Activated naive CD4-positive, alpha-beta T cell treated with anti-CD3 and anti-CD28 coated beads for 36 hours (primary cell): ENCODE results near the gene R3HDM4. TPM values are rescaled to one million over a fixed set of nuclear protein-coding genes. Genes with fewer than 3 reads are reported as not detected.
"Not testable (repeated sequence)": the region's sequence is repeated elsewhere in the genome, so short reads cannot be mapped to it uniquely, and the experiment has no call there.

Experiments
- CTCF ChIA-PET: fragments of 350-600 bp; sonication (Branson Sonifier 250); formaldehyde crosslinking; loops from one replicate; lab custom pipeline; 2021; ENCODE audit warnings: antibody characterized with exemption; lab: Charles Lee
- DNase-seq: peaks from one replicate; pipeline ENCODE4 v3.0.0-alpha.2; 2020
- H3K27ac Mint-ChIP-seq: one replicate; pipeline ENCODE4 v1.8.0; 2021; ENCODE audit warnings: mild to moderate bottlenecking, mixed read lengths
- H3K27me3 Mint-ChIP-seq: one replicate; pipeline ENCODE4 v1.8.0; 2021; ENCODE audit warnings: low read depth, mixed read lengths
- H3K36me3 Mint-ChIP-seq: one replicate; pipeline ENCODE4 v1.8.0; 2021; ENCODE audit warnings: low read depth, mixed read lengths
- H3K4me1 Mint-ChIP-seq: one replicate; pipeline ENCODE4 v1.8.0; 2021; ENCODE audit warnings: low read depth, mixed read lengths
- H3K4me3 Mint-ChIP-seq: one replicate; pipeline ENCODE4 v1.8.0; 2021; ENCODE audit warnings: mild to moderate bottlenecking, moderate library complexity, mixed read lengths
- H3K9me3 Mint-ChIP-seq: one replicate; pipeline ENCODE4 v1.8.0; 2021; ENCODE audit warnings: mixed read lengths
- intact Hi-C: fragments of 100-400 bp; cut with micrococcal nuclease; formaldehyde crosslinking; loops from one replicate; pipeline ENCODE4 v1.15.1; 2023
- total RNA-seq, 2 experiments: library from RNA; stranded (reverse); gene quantifications; one replicate each; pipeline ENCODE4 v1.2.3, GENCODE V29; 2021

Gene R3HDM4
- total RNA-seq, 2 experiments from 2014 or later, result 111 to 120 TPM

DNA sequence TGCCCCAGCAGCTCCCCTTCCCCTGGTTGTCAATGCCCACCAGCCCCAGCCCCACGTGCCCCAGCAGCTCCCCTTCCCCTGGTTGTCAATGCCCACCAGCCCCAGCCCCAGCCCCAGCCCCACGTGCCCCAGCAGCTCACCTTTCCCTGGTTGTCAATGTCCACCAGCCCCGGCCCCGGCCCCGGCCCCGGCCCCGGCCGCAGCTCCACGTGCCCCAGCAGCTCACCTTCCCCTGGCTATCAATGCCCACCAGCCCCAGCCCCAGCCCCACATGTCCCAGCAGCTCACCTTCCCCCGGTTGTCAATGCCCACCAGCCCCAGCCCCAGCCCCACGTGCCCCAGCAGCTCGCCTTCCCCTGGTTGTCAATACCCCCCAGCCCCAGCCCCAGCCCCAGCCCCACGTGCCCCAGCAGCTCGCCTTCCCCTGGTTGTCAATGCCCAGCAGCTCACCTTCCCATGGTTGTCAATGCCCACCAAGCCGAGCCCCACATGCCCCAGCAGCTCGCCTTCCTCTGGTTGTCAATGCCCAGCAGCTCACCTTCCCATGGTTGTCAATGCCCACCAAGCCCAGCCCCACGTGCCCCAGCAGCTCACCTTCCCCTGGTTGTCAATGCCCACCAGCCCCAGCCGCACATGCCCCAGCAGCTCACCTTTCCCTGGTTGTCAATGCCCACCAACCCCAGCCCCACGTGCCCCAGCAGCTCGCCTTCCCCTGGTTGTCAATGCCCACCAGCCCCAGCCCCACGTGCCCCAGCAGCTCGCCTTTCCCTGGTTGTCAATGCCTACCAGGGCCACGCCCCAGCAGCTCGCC is 34.1 kb downstream of the R3HDM4 start:
- CTCF ChIA-PET, result interaction anchor here (1.2 kb wide), 1 partner anchor 109 kb away, joined by 3 read pairs; no protein-coding TSS in a partner anchor
- H3K9me3 Mint-ChIP-seq, H3K4me3 Mint-ChIP-seq, H3K4me1 Mint-ChIP-seq, H3K27ac Mint-ChIP-seq, intact Hi-C loops, H3K27me3 Mint-ChIP-seq, DNase-seq: not testable (repeated sequence)
- peaks cover 10% of the 10 kb centered on the region for H3K36me3 Mint-ChIP-seq

DNA sequence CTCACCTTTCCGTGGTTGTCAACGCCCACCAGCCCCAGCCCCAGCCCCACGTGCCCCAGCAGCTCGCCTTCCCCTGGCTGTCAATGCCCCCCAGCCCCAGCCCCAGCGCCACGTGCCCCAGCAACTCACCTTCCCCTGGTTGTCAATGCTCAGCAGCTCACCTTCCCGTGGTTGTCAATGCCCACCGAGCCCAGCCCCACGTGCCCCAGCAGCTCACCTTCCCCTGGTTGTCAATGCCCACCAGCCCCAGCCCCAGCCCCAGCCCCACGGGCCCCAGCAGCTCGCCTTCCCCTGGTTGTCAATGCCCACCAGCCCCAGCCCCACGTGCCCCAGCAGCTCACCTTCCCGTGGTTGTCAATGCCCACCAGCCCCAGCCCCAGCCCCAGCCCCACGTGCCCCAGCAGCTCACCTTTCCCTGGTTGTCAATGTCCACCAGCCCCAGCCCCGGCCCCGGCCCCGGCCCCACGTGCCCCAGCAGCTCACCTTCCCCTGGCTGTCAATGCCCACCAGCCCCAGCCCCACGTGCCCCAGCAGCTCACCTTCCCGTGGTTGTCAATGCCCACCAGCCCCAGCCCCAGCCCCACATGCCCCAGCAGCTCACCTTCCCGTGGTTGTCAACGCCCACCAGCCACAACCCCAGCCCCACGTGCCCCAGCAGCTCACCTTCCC is 34.9 kb downstream of the R3HDM4 start:
- H3K9me3 Mint-ChIP-seq, H3K27me3 Mint-ChIP-seq, H3K36me3 Mint-ChIP-seq, CTCF ChIA-PET, intact Hi-C loops, H3K27ac Mint-ChIP-seq, H3K4me1 Mint-ChIP-seq, DNase-seq, H3K4me3 Mint-ChIP-seq: not testable (repeated sequence)

DNA sequence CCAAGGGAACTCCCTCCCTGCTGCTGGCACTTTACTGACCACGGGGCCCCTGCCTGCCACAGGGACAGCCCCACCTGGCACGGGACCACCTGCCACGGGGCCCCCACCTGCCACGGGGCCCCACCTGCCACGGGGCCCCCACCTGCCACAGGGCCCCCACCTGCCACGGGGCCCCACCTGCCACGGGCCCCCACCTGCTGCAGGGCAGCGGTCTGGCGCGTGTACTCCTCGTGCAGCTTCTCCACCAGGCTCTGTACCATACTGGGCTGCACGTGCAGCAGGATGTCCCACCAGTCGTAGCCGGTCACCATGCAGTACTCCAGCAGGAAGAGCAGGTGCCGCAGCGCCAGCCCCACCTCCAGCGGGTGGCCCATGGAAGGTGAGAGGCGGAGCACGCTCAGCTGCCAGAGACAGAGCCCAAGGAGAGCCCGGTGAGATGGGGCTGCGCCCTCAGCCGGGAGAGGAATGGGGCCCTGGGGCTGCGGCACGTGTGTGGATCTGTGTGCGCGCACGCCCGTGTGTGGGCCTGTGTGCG is 36.2 kb downstream of the R3HDM4 start:
- no peak overlapping the region for H3K4me3 Mint-ChIP-seq
- CTCF ChIA-PET, result no interaction called here
- peaks cover 8% of the 10 kb centered on the region for H3K4me1 Mint-ChIP-seq
- H3K9me3 Mint-ChIP-seq, result no peaks in the 10 kb centered on the region
- no peaks in the 10 kb centered on the region for H3K27me3 Mint-ChIP-seq
- intact Hi-C loops, result no loop called here
- no peak for DNase-seq
- H3K36me3 Mint-ChIP-seq, result peaks cover 4% of the 10 kb centered on the region
- H3K27ac Mint-ChIP-seq, result no peak overlapping the region

DNA sequence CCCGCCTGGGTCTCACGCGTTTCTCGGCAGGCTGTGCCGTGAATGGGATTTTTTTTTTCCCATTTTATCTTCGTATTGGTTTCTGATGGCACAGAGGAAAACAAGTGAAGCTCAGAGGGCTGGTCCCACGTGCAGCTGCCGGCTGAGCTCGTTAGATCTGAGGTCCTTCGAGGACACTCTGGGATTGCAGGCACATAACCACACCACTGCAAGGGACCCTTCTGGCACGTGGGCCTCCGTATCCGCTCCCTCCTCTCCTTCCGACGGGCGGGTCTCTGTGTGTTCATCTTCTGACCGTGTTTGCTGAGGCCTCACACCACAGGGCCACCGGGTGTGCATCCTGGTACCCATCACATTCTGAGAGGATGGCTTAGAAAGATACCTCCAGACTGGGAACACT is 36.9 kb downstream of the R3HDM4 start:
- DNase-seq, result no peak
- no peak overlapping the region for H3K27ac Mint-ChIP-seq
- no peaks in the 10 kb centered on the region for H3K9me3 Mint-ChIP-seq
- peaks cover 3% of the 10 kb centered on the region for H3K36me3 Mint-ChIP-seq
- CTCF ChIA-PET, result no interaction called here
- H3K4me1 Mint-ChIP-seq, result peaks cover 8% of the 10 kb centered on the region
- no peak overlapping the region for H3K4me3 Mint-ChIP-seq
- H3K27me3 Mint-ChIP-seq, result no peaks in the 10 kb centered on the region
- intact Hi-C loops, result no loop called here

DNA sequence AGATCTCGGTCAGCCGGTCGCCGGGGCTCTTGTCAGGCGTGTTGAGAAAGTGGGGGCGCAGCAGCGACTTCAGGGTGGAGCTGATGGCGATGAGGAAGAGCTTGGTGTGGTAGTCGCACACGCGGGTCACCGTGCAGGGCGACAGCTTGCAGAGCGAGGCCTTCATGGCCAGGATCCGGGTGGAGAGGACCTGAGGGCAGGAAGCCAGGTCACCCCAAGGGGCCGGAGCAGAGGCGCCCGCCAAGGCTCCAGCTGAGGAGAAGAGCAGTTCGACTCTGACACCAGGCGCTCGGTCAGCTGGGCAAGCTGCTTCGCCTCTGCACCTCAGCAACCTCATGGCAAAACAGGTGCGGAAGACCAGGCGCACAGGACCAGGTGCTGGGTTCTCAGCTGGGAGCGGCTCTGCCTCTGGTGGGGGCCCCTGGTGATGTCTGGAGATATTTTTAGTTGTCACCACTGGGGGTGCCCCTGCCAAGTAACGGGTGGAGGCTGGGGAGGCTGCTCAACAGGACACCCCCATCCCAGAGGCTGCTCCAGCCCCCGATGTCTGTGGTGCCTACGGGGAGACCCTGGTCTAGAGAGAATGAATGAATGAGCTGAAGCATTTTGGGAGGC is 37.6 kb downstream of the R3HDM4 start:
- H3K4me3 Mint-ChIP-seq, result no peak overlapping the region
- H3K4me1 Mint-ChIP-seq, result peaks cover 8% of the 10 kb centered on the region
- H3K36me3 Mint-ChIP-seq, result peaks cover 4% of the 10 kb centered on the region
- no peaks in the 10 kb centered on the region for H3K9me3 Mint-ChIP-seq
- H3K27me3 Mint-ChIP-seq, result no peaks in the 10 kb centered on the region
- H3K27ac Mint-ChIP-seq, result no peak overlapping the region
- CTCF ChIA-PET, result interaction anchor here (0.5 kb wide), 1 partner anchor 249 kb away, joined by 5 read pairs; no protein-coding TSS in a partner anchor
- intact Hi-C loops, result no loop called here
- DNase-seq, result no peak

DNA sequence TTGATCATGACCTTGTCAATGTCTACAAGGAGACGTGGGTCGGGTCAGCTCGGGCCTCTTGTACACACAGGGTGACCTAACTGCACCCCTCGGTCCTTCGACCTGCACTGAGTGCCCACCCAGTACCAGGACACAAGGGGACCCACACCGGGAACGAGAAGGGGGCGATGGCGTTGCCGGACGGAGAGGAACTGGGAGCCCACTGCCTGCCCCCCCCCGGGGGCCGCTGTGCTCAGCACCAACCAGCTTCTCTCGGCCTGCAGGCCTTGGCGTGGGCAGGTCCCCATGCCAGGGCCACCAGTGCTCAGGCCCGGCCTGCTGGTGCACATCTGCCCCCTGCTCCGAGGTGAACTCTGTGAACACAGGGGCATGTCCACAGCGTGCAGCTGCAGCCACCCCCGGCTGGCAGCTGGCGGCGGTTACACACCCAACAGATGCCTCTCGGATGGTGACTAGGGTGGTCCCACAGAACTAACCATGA is 39.4 kb downstream of the R3HDM4 start:
- no peak overlapping the region for H3K4me3 Mint-ChIP-seq
- H3K27me3 Mint-ChIP-seq, result no peaks in the 10 kb centered on the region
- H3K9me3 Mint-ChIP-seq, result no peaks in the 10 kb centered on the region
- intact Hi-C loops, result loop anchor here (2.0 kb wide), 1 partner anchor 33 kb away; no protein-coding TSS in a partner anchor
- H3K4me1 Mint-ChIP-seq, result peaks cover 8% of the 10 kb centered on the region
- H3K36me3 Mint-ChIP-seq, result peaks cover 3% of the 10 kb centered on the region
- no peak overlapping the region for H3K27ac Mint-ChIP-seq
- DNase-seq, result no peak
- CTCF ChIA-PET, result interaction anchor here (0.5 to 0.9 kb wide), 2 partner anchors 10 to 305 kb away, joined by 4 read pairs; no protein-coding TSS in a partner anchor

DNA sequence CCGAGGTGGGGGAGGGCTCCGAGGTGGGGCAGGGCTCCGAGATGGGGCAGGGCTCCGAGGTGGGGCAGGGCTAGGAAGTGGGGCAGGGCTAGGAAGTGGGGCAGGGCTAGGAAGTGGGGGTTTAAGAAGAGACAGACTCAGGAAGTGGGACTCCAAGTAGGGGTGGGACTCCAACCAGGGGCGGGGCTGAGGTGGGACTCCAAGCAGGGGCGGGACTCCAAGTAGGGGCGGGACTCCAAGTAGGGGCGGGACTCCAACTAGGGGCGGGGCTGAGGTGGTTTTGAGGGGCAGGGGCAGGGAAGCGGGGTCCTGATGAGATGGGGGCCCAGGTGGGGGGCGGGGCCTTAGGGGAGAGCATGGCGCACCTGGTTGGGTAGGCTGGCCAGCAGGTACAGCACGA is 39.9 kb downstream of the R3HDM4 start:
- intact Hi-C loops, result loop anchor here (2.0 kb wide), 1 partner anchor 34 kb away; no protein-coding TSS in a partner anchor
- H3K9me3 Mint-ChIP-seq, result no peaks in the 10 kb centered on the region
- no peak overlapping the region for H3K4me3 Mint-ChIP-seq
- CTCF ChIA-PET, result no interaction called here
- no peaks in the 10 kb centered on the region for H3K27me3 Mint-ChIP-seq
- peak; percentile 74 for DNase-seq
- H3K27ac Mint-ChIP-seq, result no peak overlapping the region
- H3K4me1 Mint-ChIP-seq, result peaks cover 8% of the 10 kb centered on the region
- peaks cover 3% of the 10 kb centered on the region for H3K36me3 Mint-ChIP-seq

DNA sequence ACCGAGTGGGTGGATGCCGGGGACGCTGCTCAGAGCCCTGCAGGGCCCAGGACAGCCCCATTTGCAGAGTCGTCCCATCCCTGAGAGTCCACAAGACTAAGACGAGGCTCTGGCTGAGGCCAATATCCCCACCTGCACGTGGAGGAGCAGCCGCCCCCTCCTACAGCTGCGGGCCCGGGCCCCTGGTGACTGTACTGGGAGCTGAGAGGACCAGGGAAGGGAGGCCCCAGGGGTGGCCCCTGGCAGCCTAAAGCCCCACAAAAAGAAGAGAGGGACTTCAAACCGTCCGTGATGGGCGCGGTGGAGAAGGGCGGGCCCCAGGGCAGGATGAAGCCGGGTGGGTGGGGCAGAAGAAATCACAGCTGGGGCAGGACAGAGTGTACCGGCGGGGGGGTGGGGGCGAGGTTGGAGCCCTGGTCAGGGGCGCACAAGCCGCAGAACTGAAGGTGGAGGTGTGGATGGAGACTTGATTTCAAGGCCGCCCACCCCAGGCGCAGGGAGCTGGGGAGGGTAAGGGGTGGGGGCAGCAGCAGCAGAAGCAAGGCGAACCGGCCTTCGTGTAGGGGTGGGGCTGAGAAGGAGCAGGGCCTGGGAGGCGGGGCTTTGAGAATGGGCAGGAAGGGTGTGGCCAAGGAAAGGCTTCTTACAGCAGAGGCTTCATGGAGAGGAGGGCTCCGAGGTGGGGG is 40.6 kb downstream of the R3HDM4 start:
- Mint-ChIP-seq H3K4me3 (peak overlapping the region; percentile 3), H3K36me3 (peaks cover 6% of the 10 kb centered on the region), H3K27ac (peak overlapping the region; percentile 61), H3K9me3 (no peaks in the 10 kb centered on the region), H3K4me1 (peaks cover 8% of the 10 kb centered on the region), H3K27me3 (no peaks in the 10 kb centered on the region)
- intact Hi-C loops, result loop anchor here (2.0 kb wide), 1 partner anchor 34 kb away; no protein-coding TSS in a partner anchor
- DNase-seq, result peak; percentile 83
- CTCF ChIA-PET, result no interaction called here

DNA sequence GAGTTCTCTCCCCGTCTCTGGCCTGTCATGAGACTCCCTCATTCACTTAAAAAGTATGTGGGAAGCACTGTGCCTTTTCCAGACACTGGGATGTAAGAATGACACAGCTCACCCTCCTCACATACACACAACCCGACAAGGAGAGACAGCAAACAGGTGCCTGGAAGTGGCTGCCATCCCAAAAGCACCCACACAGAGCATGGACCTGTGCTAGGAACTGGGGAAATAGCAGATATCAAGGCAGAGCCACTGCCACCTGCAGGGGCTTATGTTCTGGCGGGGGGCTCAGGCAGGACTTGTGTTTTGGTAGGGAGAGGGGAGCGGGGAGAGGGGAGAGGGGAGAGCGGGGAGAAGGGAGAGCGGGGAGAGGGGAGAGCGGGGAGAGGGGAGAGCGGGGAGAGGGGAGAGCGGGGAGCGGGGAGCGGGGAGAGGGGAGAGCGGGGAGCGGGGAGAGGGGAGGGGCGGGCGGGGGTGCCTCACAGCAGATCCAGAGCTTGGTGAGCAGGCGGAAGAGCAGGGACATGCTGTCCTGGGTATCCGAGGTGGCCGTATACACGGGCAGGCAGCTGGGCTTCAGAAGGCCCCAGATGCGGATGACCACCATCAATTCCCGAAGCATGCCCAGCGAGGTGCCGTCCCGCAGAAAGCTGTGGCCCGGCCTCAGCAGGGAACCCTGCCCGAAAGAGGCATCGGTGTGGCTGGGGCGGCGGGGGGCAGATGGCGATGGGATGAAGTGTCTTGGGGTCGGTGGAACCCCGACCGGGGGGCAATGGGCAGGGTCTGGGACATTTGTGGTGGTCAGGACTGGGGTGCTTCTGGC is 41.4 kb downstream of the R3HDM4 start:
- intact Hi-C loops, result loop anchor here (2.0 kb wide), 1 partner anchor 35 kb away; no protein-coding TSS in a partner anchor
- Mint-ChIP-seq H3K9me3 (no peaks in the 10 kb centered on the region), H3K27ac (no peak overlapping the region), H3K36me3 (peaks cover 6% of the 10 kb centered on the region), H3K4me1 (peaks cover 8% of the 10 kb centered on the region), H3K4me3 (no peak overlapping the region), H3K27me3 (no peaks in the 10 kb centered on the region)
- no peak for DNase-seq
- CTCF ChIA-PET, result no interaction called here

DNA sequence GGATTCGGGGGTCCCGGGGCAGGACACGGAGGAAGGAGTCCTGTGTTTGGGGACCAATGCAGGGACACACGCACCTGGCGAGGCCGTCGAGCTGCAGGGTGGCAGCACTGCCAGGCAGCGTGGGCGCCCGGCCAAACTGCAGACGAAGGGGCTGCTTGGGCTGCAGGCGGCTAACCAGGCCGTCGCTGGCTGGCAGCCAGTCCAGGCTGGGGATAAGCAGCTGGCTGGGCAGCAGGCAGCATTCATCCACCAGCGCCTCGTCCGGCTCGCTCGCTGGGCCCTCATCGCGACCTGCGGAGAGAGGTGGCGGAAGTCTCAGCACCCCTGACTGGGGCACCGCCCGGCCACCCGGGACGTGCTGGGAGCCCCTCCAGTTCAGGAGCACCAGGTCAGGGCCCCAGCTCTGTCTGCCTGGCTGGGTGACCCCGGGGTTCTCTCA is 42.0 kb downstream of the R3HDM4 start:
- CTCF ChIA-PET, result no interaction called here
- Mint-ChIP-seq H3K27me3 (no peaks in the 10 kb centered on the region), H3K4me1 (peaks cover 8% of the 10 kb centered on the region), H3K9me3 (no peaks in the 10 kb centered on the region), H3K27ac (no peak overlapping the region), H3K4me3 (no peak overlapping the region), H3K36me3 (peaks cover 6% of the 10 kb centered on the region)
- intact Hi-C loops, result no loop called here
- no peak for DNase-seq

DNA sequence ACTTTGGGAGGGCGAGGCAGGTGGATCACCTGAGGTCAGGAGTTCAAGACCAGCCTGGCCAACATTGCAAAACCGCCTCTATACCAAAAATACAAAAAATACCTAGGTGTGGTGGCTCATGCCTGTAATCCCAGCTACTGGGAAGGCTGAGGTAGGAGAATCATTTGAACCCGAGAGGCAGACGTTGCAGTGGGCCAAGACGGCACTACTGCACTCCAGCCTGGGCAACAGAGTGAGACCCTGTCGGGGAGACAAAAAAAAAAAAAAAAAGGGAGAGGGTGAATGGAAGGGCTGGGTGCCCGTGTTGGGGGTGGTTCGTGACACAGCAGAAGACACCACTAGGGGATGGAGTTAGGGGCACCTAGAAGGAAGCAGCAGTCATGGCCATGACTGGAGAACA is 42.7 kb downstream of the R3HDM4 start:
- Mint-ChIP-seq H3K9me3 (no peaks in the 10 kb centered on the region), H3K27me3 (no peaks in the 10 kb centered on the region), H3K4me3 (no peak overlapping the region), H3K4me1 (peaks cover 8% of the 10 kb centered on the region), H3K36me3 (peaks cover 6% of the 10 kb centered on the region), H3K27ac (no peak overlapping the region)
- CTCF ChIA-PET, result no interaction called here
- intact Hi-C loops, result no loop called here
- no peak for DNase-seq
